ENCODE results near the gene POLR2I. TPM values are rescaled to one million over a fixed set of nuclear protein-coding genes. Genes with fewer than 3 reads are reported as not detected.
"Not testable (repeated sequence)": the region's sequence is repeated elsewhere in the genome, so short reads cannot be mapped to it uniquely, and the experiment has no call there.

The POLR2I gene
- total and polyA plus RNA-seq, 2 donors (not counting 1 experiment from before 2014, with no cell fraction given) = 33.4 to 39.1 TPM

DNA sequence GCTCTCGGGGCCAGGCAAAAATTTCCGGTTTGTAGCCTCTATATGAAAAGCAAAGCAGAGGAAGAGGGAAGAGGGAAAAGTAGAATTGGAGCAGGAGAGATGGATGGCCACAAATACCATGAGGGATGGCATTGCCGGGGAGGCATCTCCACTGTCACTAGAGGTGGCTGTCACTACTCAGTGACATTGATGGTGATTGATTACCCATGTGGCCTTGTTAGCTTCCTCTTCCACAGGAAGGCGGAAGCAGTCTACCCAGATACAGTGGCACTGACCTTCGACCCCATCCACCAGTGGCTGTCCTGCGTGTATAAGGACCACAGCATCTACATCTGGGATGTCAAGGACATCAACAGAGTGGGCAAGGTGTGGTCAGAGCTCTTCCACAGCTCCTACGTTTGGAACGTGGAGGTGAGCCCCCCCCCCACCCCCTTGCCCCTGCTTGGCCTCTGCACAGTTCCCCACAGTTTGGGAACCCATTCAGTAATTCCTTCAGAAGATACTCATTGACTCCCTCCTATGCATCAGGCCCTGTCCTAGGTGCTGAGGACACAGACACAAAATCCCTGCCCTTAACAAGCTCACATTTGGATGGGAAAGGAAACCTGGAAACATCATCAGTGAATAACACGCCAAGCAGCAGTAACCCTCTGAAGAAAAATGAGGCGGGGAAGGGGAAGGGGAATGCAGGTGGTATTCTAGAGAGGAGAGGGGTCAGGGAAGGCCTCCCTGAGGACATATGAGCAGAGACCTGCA, 41.4 kb downstream of the POLR2I start:
- POLR2A ChIA-PET = no interaction called here
- CTCF ChIA-PET = no interaction called here

DNA sequence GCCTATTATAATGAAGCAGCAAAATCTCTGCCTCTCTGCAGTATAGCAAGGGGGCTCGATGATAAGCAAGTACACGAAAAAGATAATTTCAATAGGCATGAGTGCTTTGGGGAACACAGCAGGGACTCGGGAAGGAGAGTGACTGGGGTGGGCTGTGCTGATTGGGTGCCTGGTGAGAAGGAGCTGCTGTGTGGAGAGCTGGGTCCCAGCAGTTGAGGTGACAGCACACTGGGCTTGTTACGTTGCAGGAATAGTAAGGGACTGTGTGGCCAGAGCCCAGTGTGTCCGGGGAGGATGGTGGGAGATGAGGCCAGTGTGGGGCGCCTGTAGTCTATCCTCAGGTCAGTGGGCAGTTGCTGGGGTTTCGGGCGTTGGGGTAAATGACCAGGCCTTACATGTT, 42.6 kb downstream of the POLR2I start:
- Histone ChIP-seq H3K4me2 (replicated peaks; ENCODE audit: low read depth, low read length, poor library complexity, severe bottlenecking) (no peak overlapping the region), H3K9me3 (ENCODE audit: control extremely low read depth in 1 of 3, control insufficient read depth in 2 of 3, insufficient read depth in 1 of 3, low read length in 2 of 3) (no peaks in the 10 kb centered on the region), H2AFZ (ENCODE audit: insufficient read depth, low read depth, low read length, poor library complexity, severe bottlenecking) (no peak overlapping the region), H3K36me3 (replicated peaks in 1 of 2; ENCODE audit: control extremely low read depth in 1 of 2, control insufficient read depth in 1 of 2, extremely low read depth in 1 of 2, insufficient read depth in 2 of 2, low read length in 1 of 2) (no peaks in the 10 kb centered on the region), H3K27ac (ENCODE audit: low read length in 2 of 2) (no peak overlapping the region), H3K9ac (ENCODE audit: low read length) (no peak overlapping the region), H3K79me2 (ENCODE audit: control insufficient read depth, insufficient read depth, low read length) (no peaks in the 10 kb centered on the region), H4K20me1 (ENCODE audit: control insufficient read depth, insufficient read depth, low read length, poor library complexity, severe bottlenecking) (no peaks in the 10 kb centered on the region), H3K4me1 (ENCODE audit: control insufficient read depth in 2 of 2, insufficient read depth in 2 of 2, low read length in 2 of 2) (no peaks in the 10 kb centered on the region), H3K4me3 (ENCODE audit: control extremely low read depth in 1 of 5, extremely low read depth in 1 of 5, insufficient read depth in 1 of 5, low read depth in 2 of 5, low read length in 4 of 5) (no peak overlapping the region), H3K27me3 (replicated peaks in 1 of 4; ENCODE audit: control extremely low read depth in 1 of 4, control insufficient read depth in 3 of 4, insufficient read depth in 4 of 4, low read length in 3 of 4) (no peaks in the 10 kb centered on the region)
- no peaks in the 10 kb centered on the region for H3K4me1 Mint-ChIP-seq
- intact Hi-C loops (cut with micrococcal nuclease) = no loop called here
- H3K4me3 Mint-ChIP-seq = no peak overlapping the region
- CTCF ChIA-PET = no interaction called here
- no peaks in the 10 kb centered on the region for H3K9me3 Mint-ChIP-seq (ENCODE audit: insufficient read depth)
- ATAC-seq (ENCODE audit: low read depth) (no peak), DNase-seq (no peak)
- no peaks in the 10 kb centered on the region for H3K27me3 Mint-ChIP-seq
- no peak for TF ChIP-seq EZH2 (IDR thresholded peaks at IDR 0.05; ENCODE audit: borderline replicate concordance, insufficient read depth, low read depth, low read length, poor library complexity, severe bottlenecking)
- TF ChIP-seq, protein P1, sequence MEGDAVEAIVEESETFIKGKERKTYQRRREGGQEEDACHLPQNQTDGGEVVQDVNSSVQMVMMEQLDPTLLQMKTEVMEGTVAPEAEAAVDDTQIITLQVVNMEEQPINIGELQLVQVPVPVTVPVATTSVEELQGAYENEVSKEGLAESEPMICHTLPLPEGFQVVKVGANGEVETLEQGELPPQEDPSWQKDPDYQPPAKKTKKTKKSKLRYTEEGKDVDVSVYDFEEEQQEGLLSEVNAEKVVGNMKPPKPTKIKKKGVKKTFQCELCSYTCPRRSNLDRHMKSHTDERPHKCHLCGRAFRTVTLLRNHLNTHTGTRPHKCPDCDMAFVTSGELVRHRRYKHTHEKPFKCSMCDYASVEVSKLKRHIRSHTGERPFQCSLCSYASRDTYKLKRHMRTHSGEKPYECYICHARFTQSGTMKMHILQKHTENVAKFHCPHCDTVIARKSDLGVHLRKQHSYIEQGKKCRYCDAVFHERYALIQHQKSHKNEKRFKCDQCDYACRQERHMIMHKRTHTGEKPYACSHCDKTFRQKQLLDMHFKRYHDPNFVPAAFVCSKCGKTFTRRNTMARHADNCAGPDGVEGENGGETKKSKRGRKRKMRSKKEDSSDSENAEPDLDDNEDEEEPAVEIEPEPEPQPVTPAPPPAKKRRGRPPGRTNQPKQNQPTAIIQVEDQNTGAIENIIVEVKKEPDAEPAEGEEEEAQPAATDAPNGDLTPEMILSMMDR (IDR thresholded peaks at IDR 0.05) = no peak
- no peak overlapping the region for H3K27ac Mint-ChIP-seq
- POLR2A ChIA-PET = no interaction called here
- over 99% methylated on average over 8 of the region's 8 CpGs for WGBS (ENCODE audit: insufficient coverage)

More for the DNA sequence above, 41.4 kb downstream of the POLR2I start:
- no peaks in the 10 kb centered on the region for H3K9me3 Mint-ChIP-seq (ENCODE audit: insufficient read depth)
- H3K27me3 Mint-ChIP-seq = no peaks in the 10 kb centered on the region
- no peaks in the 10 kb centered on the region for H3K4me1 Mint-ChIP-seq
- no peaks in the 10 kb centered on the region for H3K36me3 ChIP-seq (replicated peaks in 1 of 2; ENCODE audit: control extremely low read depth in 1 of 2, control insufficient read depth in 1 of 2, extremely low read depth in 1 of 2, insufficient read depth in 2 of 2, low read length in 1 of 2)
- H4K20me1 ChIP-seq (ENCODE audit: control insufficient read depth, insufficient read depth, low read length, poor library complexity, severe bottlenecking) = no peaks in the 10 kb centered on the region
- WGBS (ENCODE audit: insufficient coverage) = 94% methylated on average over 7 of the region's 10 CpGs
- ATAC-seq (ENCODE audit: low read depth) = no peak
- H2AFZ ChIP-seq (ENCODE audit: insufficient read depth, low read depth, low read length, poor library complexity, severe bottlenecking) = no peak overlapping the region
- H3K27ac Mint-ChIP-seq = no peak overlapping the region
- H3K9ac ChIP-seq (ENCODE audit: low read length) = no peak overlapping the region
- no peak for TF ChIP-seq EZH2 (IDR thresholded peaks at IDR 0.05; ENCODE audit: borderline replicate concordance, insufficient read depth, low read depth, low read length, poor library complexity, severe bottlenecking)
- TF ChIP-seq, protein P1 (IDR thresholded peaks at IDR 0.05) = no peak
- no peaks in the 10 kb centered on the region for H3K4me1 ChIP-seq (ENCODE audit: control insufficient read depth in 2 of 2, insufficient read depth in 2 of 2, low read length in 2 of 2)
- H3K4me3 Mint-ChIP-seq = no peak overlapping the region
- H3K27me3 ChIP-seq (replicated peaks in 1 of 4; ENCODE audit: control extremely low read depth in 1 of 4, control insufficient read depth in 3 of 4, insufficient read depth in 4 of 4, low read length in 3 of 4) = no peaks in the 10 kb centered on the region
- H3K79me2 ChIP-seq (ENCODE audit: control insufficient read depth, insufficient read depth, low read length) = no peaks in the 10 kb centered on the region
- no peak for DNase-seq
- no peak overlapping the region for H3K27ac ChIP-seq (ENCODE audit: low read length in 2 of 2)
- no peaks in the 10 kb centered on the region for H3K9me3 ChIP-seq (ENCODE audit: control extremely low read depth in 1 of 3, control insufficient read depth in 2 of 3, insufficient read depth in 1 of 3, low read length in 2 of 3)
- intact Hi-C loops (cut with micrococcal nuclease) = no loop called here
- no peak overlapping the region for H3K4me3 ChIP-seq (ENCODE audit: control extremely low read depth in 1 of 5, extremely low read depth in 1 of 5, insufficient read depth in 1 of 5, low read depth in 2 of 5, low read length in 4 of 5)
- no peak overlapping the region for H3K4me2 ChIP-seq (replicated peaks; ENCODE audit: low read depth, low read length, poor library complexity, severe bottlenecking)

DNA sequence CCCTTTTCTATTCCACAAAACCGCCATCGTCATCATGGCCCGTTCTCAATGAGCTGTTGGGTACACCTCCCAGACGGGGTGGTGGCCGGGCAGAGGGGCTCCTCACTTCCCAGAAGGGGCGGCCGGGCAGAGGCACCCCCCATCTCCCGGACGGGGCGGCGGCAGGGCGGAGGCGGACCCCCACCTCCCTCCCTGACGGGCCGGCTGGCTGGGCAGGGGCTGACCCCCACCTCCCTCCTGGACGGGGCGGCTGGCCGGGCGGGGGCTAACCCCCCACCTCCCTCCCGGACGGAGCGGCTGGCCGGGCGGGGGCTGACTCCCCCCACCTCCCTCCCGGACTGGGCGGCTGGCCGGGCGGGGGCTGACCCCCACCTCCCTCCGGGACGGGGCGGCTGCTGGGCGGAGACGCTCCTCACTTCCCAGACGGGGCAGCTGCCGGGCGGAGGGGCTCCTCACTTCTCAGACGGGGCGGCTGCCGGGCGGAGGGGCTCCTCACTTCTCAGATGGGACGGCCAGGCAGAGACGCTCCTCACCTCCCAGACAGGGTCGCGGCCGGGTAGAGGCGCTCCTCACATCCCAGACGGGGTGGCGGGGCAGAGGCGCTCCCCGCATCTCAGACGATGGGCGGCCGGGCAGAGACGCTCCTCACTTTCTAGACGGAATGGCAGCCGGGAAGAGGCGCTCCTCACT, 45.7 kb downstream of the POLR2I start:
- H3K4me2 ChIP-seq (replicated peaks; ENCODE audit: low read depth, low read length, poor library complexity, severe bottlenecking); H3K9me3 Mint-ChIP-seq (ENCODE audit: insufficient read depth); H3K9me3 ChIP-seq (ENCODE audit: control extremely low read depth in 1 of 3, control insufficient read depth in 2 of 3, insufficient read depth in 1 of 3, low read length in 2 of 3); H3K4me3 Mint-ChIP-seq; H3K9ac ChIP-seq (ENCODE audit: low read length); H3K27me3 ChIP-seq (replicated peaks in 1 of 4; ENCODE audit: control extremely low read depth in 1 of 4, control insufficient read depth in 3 of 4, insufficient read depth in 4 of 4, low read length in 3 of 4); POLR2A ChIA-PET; DNase-seq; CTCF ChIA-PET; H3K27ac Mint-ChIP-seq; H3K4me1 Mint-ChIP-seq; intact Hi-C loops (cut with micrococcal nuclease); ATAC-seq (ENCODE audit: low read depth); H3K36me3 ChIP-seq (replicated peaks in 1 of 2; ENCODE audit: control extremely low read depth in 1 of 2, control insufficient read depth in 1 of 2, extremely low read depth in 1 of 2, insufficient read depth in 2 of 2, low read length in 1 of 2); H3K79me2 ChIP-seq (ENCODE audit: control insufficient read depth, insufficient read depth, low read length); H3K27me3 Mint-ChIP-seq; H3K27ac ChIP-seq (ENCODE audit: low read length in 2 of 2); H3K4me3 ChIP-seq (ENCODE audit: control extremely low read depth in 1 of 5, extremely low read depth in 1 of 5, insufficient read depth in 1 of 5, low read depth in 2 of 5, low read length in 4 of 5); H4K20me1 ChIP-seq (ENCODE audit: control insufficient read depth, insufficient read depth, low read length, poor library complexity, severe bottlenecking); H3K4me1 ChIP-seq (ENCODE audit: control insufficient read depth in 2 of 2, insufficient read depth in 2 of 2, low read length in 2 of 2); H2AFZ ChIP-seq (ENCODE audit: insufficient read depth, low read depth, low read length, poor library complexity, severe bottlenecking): not testable (repeated sequence)
- 100% methylated on average over 11 of the region's 57 CpGs for WGBS (ENCODE audit: insufficient coverage)
